ENCODE measurements around the gene RHOBTB3.

- TF ChIP-seq POLR2A (IDR thresholded peaks at IDR 0.05; ENCODE audit: borderline replicate concordance, extremely low read depth, insufficient read depth, insufficient read length): no peak
- no peak for TF ChIP-seq CTCF (IDR thresholded peaks at IDR 0.05 in 2 of 3, conservative IDR thresholded peaks at IDR 0.05 in 1 of 3; ENCODE audit: borderline replicate concordance in 1 of 3, insufficient read depth in 1 of 3, low read depth in 2 of 3, low read length in 2 of 3)
- TF ChIP-seq EZH2 (IDR thresholded peaks at IDR 0.05): no peak
- no peak for TF ChIP-seq CEBPB (IDR thresholded peaks at IDR 0.05; ENCODE audit: low read depth)
- no peak for TF ChIP-seq RAD21 (IDR thresholded peaks at IDR 0.05; ENCODE audit: low read depth)
- TF ChIP-seq MAX (IDR thresholded peaks at IDR 0.05): no peak
- no peak for TF ChIP-seq YY1 (IDR thresholded peaks at IDR 0.05; ENCODE audit: extremely low read depth, insufficient replicate concordance, low read depth, low read length)
- TF ChIP-seq EGR1 (IDR thresholded peaks at IDR 0.05; ENCODE audit: low read depth): no peak
Measured at GRCh38 chr5:95798545-95798944, 67.4 kb downstream of the RHOBTB3 start.
